HUDEP-2 (cell line): ENCODE measurements around the gene USP34.
"Not testable (repeated sequence)": the region's sequence is repeated elsewhere in the genome, so short reads cannot be mapped to it uniquely, and the experiment has no call there.

ENCODE experiments used
- DNase-seq, 76 experiments: peaks; one replicate each; lab custom pipeline; 2025; ENCODE audit not compliant: unreplicated experiment in 76 of 76; lab: John Stamatoyannopoulos, UW

USP34 gene

DNA sequence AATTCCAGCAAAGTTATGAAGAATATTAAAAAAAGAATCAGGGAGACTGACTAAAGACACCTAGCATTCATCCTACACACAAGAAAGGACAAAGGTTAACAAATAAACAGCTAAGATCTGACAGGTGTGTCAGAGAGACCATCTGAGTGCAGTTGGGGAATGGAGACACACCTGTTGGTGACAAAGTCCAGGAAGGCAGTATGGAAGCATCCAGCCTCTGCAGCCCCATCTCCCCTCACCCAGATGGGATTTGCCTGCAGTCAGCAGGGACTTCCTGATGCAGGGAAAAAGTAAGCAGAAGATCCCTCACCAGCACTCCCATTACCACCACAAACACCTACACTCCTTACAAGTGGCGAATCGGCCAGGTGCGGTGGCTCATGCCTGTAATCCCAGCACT, 37.9 kb downstream of the USP34 start:
- DNase-seq, result no peak

DNA sequence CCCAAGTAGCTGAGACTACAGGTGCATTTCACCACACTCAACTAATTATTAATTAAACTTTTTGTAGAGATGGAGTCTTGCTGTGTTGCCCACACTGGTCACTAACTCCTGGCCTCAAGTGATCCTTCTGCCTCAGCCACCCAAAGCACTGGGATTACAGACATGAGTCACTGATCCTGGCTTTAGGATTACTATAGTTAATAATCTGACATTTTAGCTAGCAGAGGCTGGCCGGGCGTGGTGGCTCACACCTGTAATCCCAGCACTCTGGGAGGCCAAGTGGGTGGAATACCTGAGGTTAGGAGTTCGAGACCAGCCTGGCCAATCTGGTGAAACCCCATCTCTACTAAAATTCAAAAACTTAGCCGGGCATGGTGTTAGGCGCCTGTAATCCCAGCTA, 39.5 kb downstream of the USP34 start:
- DNase-seq, result no peak

DNA sequence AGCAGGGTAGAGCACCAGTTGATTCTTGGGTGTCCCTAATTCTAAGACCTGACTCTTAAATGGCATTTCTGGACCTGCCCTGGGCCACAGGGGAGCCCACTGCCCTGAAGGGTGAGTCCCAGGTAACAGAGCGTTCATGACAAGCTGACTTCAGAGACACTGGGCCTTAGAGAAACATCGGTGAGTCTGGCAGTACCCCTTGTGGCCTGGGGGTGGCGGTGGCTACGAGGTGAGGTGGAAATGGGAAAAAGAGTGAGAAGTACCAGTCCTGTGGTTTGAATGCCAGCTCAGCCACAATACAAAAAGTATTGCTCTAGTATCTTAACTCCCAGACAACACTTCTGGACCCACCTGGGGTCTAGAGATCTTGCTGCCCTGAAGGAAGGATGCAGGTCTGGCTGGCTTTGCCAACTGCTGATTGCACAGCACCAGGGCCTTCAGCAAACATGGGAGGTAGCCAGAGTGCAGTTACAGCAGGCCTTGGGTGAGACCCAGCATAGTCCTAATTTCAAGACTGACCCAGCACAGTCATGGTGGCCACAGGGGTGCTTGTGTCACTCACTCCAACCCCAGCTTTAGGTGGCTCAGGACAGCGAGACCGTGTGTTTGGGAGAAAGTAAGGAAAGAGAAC, 44.5 kb downstream of the USP34 start:
- peak in 61 of 76 experiments; percentile 8 to 74 (median 40) for DNase-seq

DNA sequence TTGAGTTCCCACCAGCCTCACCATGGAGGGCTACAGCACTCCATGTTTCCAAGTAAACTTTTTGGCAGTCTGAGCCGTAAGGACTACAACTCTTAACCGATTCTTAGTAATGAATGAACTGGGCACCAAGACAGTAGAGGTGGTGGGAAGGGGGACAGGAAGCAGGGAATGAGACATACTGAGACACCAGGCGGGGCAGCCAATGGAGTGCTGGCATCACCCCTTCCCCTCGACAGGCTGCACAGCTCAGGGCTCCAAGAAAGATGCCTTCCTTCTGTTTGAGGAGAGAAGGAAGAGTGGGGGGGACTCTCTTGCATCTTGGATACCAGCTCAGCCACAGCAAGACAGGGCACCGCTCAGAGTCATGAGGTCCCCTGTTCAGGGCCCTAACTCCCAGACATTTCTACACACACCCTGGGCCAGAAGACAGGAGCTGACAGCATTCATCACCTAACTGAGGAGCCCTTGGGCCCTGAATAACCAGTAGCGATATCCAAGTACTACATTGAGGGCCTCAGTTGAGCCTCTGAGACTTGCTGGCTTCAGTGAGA, 45.2 kb downstream of the USP34 start:
- DNase-seq, result no peak

DNA sequence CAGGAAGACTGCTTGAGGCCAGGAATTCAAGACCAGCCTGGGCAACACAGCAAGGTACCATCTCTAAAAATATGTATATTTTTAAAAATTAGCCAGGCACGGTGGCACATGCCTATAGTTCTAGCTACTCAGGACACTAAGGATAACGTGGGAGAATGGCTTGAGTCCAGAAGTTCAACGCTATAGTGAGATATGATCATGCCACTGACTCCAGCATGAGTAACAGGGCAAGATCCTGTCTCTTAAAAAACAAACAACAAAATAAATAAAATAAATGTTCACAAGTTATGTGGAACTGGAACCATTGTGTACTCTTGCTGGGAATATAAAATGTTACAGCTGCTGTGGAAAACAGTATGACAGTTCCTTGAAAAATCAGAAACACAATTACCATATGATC, 47.2 kb downstream of the USP34 start:
- DNase-seq, result peak in 13 of 76 experiments; percentile 5 to 27 (median 10)

DNA sequence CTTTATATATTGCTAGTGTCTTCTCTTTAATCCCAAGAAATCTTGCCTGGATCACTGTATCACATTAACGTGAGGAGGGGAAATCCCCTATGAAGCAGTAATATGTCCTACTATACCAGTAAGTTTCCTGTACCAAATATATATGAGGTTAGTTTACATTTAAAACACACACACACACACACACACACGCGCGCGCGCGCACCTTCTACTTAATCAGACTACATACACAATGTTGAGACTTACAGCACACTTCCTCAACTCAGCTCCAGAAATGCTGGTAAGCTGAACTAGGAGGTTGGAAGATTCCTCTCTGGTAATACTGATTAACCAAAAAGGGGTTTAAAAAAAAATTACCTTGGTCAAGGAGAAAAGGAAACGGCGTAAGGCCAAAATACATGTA, 49.3 kb downstream of the USP34 start:
- no peak for DNase-seq

DNA sequence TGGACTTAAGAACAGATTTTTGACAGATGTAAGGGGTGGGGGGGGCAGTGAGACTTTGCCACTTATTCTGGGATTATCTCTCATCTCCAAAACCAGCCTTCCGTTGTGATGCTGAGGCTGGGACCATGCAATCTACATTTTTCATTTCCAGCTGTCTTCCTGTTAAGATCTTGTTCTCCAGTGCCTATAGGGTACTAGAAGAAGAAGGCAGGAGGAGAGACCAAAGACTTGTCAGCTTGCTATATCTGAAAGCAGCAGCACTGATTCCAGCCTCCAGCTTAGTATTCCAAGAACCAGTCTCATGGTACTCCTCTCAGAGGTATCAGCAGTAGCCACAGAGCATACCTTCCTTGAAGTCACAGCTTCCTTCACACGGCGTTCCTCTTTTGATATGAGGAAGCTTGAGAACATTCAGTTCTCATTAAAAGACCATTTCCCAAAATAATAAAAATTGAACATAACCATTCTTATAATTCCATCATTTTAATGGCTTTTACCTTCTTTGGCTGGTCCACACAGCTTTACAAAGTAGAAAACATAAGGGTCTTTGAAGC, 49.8 kb downstream of the USP34 start:
- DNase-seq, result peak in 1 of 76 experiments; percentile 8

DNA sequence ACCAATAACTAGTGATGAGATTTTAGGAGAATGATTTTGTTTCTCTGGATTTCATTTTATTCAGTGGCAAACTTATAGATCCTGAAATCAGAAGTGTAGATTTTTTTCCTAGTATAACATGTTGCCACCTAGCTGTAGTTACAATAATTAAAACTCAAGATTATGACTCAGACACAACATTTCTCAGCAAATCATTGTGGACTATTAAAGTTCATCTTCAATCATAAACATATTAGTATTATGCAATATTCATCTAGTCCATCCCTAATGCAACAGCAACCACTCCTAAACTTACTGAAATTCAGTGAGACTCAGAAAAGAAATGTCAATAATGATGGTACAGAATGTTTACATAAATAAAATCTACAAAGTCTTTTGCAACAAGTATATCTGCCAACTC, 51.3 kb downstream of the USP34 start:
- no peak for DNase-seq

DNA sequence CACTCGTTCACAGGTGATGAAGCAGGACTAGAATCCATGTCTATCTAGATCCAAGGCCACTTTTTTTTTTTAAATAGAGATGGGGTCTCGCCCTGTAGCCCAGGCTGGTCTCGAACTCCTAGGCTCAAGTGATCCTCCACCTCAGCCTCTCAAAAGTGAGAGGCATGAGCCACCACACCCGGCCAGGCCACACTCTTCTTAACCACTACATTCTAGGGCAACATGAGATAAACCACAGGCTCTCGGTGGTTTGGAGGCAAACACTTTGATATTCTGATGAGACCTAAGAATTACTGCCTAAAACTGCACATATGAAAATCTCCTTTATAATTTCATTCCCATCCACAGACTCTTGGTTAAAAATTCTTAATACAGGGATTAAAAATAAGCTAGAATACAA, 51.8 kb downstream of the USP34 start:
- peak in 5 of 76 experiments; percentile 3 to 20 (median 9) for DNase-seq

DNA sequence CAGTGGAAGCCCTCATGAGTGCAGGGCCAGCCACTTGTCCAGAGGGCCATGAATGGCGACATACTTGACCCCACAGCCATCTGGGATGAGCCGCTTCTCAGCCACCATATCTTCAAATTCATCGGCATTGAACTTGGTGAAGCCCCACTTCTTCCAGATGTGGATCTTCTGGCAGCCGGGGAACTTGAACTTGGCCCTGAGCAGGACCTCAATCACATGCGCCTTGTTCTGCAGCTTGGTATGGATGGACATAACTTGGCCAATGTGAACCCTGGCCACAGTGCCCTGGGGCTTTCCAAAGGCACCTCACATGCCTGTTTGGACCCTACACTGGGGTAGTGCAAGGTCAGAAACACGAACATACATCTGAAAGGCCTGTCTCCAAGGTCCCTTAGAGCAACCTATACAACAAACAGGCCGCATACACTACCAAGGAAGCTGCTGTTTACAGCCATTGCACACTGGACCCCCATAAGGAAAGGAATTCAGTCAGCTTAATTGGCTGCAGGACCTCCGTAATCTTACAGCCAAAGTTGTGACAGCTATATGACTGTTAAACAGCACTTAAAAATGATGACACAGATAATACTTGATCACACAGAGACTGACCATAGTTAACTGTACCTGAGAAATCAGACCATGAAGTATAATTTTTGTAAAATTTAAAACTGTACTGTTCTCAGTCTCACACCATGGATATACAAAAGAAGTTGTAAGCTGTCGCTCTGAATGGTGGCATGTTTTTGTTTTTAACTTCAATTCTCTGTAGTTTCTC, 53.8 kb downstream of the USP34 start:
- DNase-seq, result no peak

DNA sequence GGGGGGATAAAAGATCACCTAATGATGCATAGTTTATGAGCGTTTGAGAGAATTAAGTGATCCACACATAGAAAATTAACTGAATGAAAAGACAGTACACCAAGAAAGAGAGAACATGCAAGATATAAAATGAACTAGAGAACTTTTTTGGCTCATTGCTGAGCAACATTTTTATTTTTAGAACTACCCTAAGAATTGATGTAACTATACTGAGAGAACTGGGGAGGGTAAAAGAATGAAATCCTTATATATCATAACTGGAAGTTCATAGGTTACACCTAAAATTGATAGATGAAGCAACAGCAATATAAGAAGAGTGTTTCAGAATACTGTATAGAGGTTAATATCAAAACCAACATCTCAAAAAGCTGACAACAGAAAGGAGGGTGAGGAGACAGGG, 55.6 kb downstream of the USP34 start:
- DNase-seq, result no peak

DNA sequence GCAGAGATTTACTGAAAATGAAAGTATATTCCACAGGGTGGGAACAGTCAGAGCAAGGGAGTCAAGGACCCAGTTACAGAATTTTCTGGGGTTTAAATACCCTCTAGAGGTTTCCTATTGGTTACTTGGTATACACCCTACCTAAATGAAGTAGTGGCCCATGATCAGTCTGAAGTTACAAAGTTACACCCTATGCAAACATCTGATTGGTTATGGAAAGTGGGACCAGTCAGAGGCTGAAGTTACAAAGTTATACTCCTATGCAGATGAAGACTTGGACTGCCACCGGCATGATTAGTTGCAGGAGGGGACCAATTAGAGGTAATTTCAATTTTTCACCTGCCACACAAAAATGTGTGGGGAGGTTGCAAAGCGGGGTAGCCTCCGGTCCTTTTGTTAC, 56.2 kb downstream of the USP34 start:
- DNase-seq, result no peak

DNA sequence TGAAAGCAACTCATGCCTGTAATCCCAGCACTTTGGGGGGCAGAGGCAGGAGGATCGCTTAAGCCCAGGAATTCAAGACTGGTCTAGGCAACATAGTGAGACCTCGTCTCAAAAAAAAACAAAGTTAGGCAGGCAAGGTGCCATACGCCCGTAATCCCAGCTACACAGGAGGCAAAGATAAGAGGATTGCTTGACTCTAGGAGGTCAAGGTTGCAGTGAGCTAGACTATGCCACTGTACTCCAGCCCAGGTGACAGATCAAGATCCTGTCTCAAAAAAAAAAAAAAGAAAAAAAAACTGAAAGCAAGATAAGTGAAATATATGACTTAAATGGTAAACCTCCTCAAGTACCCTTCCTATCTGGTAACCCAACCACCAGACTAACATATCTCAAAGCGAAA, 59.8 kb downstream of the USP34 start:
- peak in 10 of 76 experiments; percentile 3 to 59 (median 16) for DNase-seq

DNA sequence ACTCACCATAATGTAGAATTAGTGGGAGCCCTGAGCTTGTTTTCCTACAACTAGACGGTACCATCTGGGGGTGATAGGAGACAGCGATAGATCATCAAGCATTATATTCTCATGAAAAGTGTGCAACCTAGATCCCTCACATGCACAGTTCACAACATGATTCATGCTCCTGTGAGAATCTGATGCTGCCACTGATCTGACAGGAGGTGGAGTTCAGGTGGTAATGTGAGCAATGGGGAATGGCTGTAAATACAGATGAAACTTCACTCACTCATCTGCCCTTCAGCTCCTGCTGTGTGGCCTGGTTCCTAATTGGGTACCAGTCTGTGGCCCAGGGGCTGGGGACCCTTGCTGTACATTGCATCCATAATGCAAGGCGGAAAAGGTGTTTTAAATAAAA, 60.7 kb downstream of the USP34 start:
- no peak for DNase-seq

DNA sequence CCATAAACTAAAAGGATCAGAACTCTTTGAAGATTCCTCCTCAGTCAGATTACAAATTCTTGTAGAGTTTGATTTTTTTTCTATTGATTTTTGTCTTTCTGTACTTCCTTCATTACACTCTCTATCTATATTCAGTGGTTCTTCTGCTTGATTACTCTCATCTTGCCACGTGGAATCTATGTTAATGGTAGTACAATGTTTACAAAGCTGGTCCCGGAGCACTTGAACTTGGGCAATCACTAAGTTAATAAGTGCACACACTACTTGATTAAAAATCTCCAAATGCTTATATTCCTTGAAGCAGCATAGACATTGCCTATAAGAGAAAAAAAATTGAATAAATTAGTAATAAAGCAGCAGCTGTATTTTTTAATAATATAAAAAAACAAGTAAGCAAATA, 65.1 kb downstream of the USP34 start:
- DNase-seq, result no peak

DNA sequence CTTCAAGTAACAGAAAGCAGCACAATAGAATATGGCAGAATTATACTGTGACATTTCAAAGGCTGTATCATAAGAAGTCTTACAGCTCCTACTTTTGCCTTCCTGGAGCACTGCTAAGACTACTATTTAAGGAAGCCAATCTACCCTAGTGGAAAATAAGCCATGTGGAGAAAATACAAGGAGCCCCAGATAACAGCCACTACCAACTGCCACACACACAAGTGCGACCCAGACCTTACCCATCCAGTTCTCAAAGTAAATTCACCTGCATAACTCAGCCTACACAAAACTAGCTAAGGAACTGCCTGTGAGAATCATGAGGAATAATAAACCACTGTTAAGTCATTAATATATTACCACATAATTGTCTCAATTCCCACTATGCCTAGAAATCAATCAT, 66.4 kb downstream of the USP34 start:
- DNase-seq, result no peak

DNA sequence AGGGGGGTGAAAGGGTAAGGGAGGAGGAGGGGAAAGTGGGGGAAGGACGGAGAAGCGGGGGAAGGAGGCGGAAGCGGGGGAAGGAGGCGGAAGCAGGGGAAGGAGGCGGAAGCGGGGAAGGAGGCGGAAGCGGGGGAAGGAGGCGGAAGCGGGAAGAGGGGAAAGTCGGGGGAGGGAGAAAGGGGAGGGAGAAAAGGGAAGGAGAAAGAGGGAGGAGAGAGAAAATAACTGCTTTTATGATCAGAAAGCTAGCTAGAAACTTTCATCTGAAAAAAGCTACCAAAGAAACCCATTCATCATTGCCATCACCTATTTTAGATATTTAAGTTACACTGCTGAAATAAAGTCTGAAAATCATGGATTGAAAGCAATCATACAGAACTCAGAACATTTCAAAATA, 72.5 kb downstream of the USP34 start:
- no peak for DNase-seq

DNA sequence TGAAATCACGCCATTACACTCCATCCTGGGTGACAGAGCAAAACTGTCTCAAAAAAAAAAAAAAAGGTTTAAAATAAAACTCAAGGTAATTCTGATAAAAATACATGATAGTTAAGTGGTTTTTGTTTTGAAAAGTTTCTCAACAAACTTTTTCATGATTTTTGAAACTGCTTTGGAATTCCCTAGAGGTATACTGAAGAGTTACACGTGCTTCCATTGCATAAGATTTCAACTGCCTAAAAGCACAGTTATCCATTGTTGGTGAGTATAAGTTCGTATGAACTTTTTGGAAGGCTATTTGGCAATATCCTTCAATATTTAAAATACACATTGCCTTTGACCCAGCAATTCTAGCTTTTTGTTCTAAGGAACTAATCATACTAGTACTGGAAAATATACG, 74.9 kb downstream of the USP34 start:
- no peak for DNase-seq

DNA sequence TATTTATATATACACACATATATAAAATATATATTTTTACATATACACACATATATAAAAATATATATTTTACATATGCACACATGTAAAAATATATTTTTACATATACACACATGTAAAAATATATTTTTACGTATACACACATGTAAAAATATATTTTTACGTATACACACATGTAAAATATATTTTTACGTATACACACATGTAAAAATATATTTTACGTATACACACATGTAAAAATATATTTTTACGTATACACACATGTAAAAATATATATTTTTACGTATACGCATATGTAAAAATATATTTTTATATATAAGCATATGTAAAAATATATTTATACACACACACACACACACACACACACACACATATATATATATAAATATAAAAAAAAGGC, 83.3 kb downstream of the USP34 start:
- not testable (repeated sequence) for DNase-seq

DNA sequence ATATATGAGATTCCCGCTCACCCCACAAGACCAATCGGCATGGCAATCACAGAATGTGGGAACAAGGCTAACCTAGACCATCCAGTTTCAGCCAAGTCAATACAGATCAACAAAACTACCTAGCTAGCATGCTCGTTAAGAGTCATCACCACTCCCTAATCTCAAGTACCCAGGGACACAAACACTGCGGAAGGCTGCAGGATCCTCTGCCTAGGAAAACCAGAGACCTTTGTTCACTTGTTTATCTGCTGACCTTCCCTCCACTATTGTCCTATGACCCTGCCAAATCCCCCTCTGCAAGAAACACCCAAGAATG, 90.0 kb downstream of the USP34 start:
- not testable (repeated sequence) for DNase-seq

DNA sequence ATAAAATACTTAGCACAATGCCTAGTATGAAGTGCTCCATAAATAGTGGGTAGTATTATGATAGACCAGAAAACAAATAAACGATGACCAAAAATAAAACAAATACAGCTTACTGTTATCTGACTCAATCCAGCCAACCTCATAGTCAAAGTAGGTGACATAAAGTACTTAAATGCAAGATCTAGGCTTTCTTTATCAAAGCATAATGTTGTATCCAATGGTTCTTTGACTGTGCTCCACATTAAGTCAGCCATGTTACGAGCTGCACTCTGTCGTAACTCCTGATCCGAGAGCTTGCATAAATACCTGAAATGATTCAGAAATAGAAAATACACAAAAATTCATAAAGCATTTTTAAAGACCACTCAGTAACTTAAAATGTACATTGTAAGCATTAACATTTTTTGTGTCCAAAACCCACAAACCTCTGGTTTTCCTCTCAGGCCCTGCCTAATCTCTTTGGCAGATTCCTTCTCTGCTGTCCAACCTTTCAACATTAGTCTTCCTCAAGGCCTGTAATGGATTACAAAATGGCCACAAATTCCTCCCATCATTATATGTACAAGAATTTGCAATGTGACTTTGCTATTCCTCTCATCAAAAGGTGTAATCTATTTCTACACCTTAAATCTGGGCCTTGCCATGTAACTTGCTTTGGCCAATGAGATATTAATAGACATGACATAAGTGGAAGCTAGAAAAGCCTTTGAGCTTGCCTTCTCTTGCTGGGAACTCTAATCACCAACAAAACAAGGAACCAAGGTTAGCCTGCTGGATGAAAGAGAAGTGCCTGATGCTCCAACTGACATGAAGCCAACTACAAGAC, 90.6 kb downstream of the USP34 start:
- DNase-seq, result no peak
